KMS-11 (cell line): ENCODE measurements around the gene SIGLEC12.
"Not testable (repeated sequence)": the region's sequence is repeated elsewhere in the genome, so short reads cannot be mapped to it uniquely, and the experiment has no call there.

Source experiments
- H2AFZ ChIP-seq: fragments of 200-600 bp; sonication (generic); 2 replicates; pipeline ENCODE4 v1.6.1; 2016; ENCODE audit warnings: antibody characterized with exemption, mixed run types, low read depth
- H3K27ac ChIP-seq: fragments of 200-600 bp; sonication (generic); 2 replicates; pipeline ENCODE4 v1.6.1; 2016; ENCODE audit warnings: mild to moderate bottlenecking, mixed run types
- H3K27me3 ChIP-seq: fragments of 200-600 bp; sonication (generic); 2 replicates; pipeline ENCODE4 v1.6.1; 2017; ENCODE audit warnings: mild to moderate bottlenecking, low read depth, mixed run types, moderate library complexity; ENCODE audit not compliant: insufficient read depth
- H3K36me3 ChIP-seq: fragments of 200-600 bp; sonication (generic); 2 replicates; pipeline ENCODE4 v1.6.1; 2017; ENCODE audit warnings: mild to moderate bottlenecking, mixed run types; ENCODE audit not compliant: insufficient read depth
- H3K4me1 ChIP-seq: fragments of 200-600 bp; sonication (generic); 2 replicates; pipeline ENCODE4 v1.6.1; 2016; ENCODE audit warnings: mild to moderate bottlenecking, low read depth, mixed run types; ENCODE audit not compliant: poor library complexity, severe bottlenecking
- H3K4me2 ChIP-seq: fragments of 200-600 bp; sonication (generic); 2 replicates; pipeline ENCODE4 v1.7.0; 2016; ENCODE audit warnings: mild to moderate bottlenecking, mixed run types
- H3K4me3 ChIP-seq: fragments of 200-600 bp; sonication (generic); IDR thresholded peaks from 2 replicates; pipeline ENCODE4 v1.6.1; 2017; ENCODE audit warnings: low read depth, low read length, mixed read lengths; ENCODE audit not compliant: insufficient read depth
- H3K79me2 ChIP-seq: fragments of 200-600 bp; sonication (generic); 2 replicates; pipeline ENCODE4 v1.6.1; 2016; ENCODE audit warnings: low read depth, mixed run types; ENCODE audit not compliant: insufficient read depth
- H3K9ac ChIP-seq: fragments of 200-600 bp; sonication (generic); 2 replicates; pipeline ENCODE4 v1.6.1; 2016; ENCODE audit warnings: mild to moderate bottlenecking, mixed run types
- H4K20me1 ChIP-seq: fragments of 200-600 bp; sonication (generic); 2 replicates; pipeline ENCODE4 v1.6.1; 2016; ENCODE audit warnings: mild to moderate bottlenecking, mixed run types; ENCODE audit not compliant: insufficient read depth
- CTCF ChIP-seq: fragments of 200-600 bp; sonication (generic); conservative IDR thresholded peaks from 2 replicates; pipeline ENCODE4 v1.6.1; 2017; ENCODE audit warnings: low read depth, mild to moderate bottlenecking, antibody characterized with exemption, low read length, moderate library complexity, mixed read lengths

Gene SIGLEC12

DNA sequence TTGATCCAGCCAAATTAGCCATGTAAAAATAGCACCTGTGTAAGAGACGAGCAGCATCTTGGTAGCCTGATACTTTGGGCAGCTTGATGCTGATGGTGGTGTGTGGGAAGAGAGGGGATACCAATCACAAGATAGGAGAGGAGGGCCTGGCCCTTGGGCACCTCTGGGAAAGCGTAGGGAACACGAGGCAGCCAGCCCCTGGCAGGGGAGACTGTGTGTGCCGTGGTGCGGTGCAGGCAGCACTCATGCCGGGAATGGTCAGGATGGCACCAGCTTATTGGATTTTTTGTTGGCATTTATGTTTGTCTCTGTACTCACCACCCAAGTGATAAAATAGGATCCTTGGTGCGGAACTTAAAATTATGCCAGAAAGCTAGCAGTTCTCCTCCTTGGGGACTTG lies 53.6 kb downstream of the SIGLEC12 start:
- Histone ChIP-seq H4K20me1 (no peaks in the 10 kb centered on the region), H3K4me1 (no peaks in the 10 kb centered on the region), H2AFZ (no peak overlapping the region), H3K27me3 (no peaks in the 10 kb centered on the region), H3K4me3 (no peak overlapping the region), H3K9ac (no peak overlapping the region), H3K4me2 (no peak overlapping the region), H3K36me3 (no peaks in the 10 kb centered on the region), H3K27ac (no peak overlapping the region), H3K79me2 (no peaks in the 10 kb centered on the region)
- TF ChIP-seq CTCF = no peak

- not testable (repeated sequence) for H3K4me1 ChIP-seq, H3K36me3 ChIP-seq, H3K27ac ChIP-seq, H3K4me2 ChIP-seq, H3K79me2 ChIP-seq, H3K9ac ChIP-seq, H3K27me3 ChIP-seq, H4K20me1 ChIP-seq, H3K4me3 ChIP-seq, H2AFZ ChIP-seq
Measured at GRCh38 chr19:51447510-51447909, 54.1 kb downstream of the SIGLEC12 start.

- Histone ChIP-seq H3K4me3 (no peak overlapping the region), H3K36me3 (no peaks in the 10 kb centered on the region), H3K27me3 (0 out of 2 replicates have a peak, but pooled peaks cover 2% of the 10 kb centered on the region), H3K79me2 (no peaks in the 10 kb centered on the region), H2AFZ (no peak overlapping the region), H3K4me2 (no peak overlapping the region), H3K27ac (no peak overlapping the region), H4K20me1 (no peaks in the 10 kb centered on the region), H3K9ac (no peak overlapping the region), H3K4me1 (no peaks in the 10 kb centered on the region)
- no peak for TF ChIP-seq CTCF
Measured at GRCh38 chr19:51441410-51442390, 59.9 kb downstream of the SIGLEC12 start.
